ENCODE measurements around the gene MRPS23. TPM values are rescaled to one million over a fixed set of nuclear protein-coding genes. Genes with fewer than 3 reads are reported as not detected.
A peak's percentile ranks its signal among the peaks of the same experiment; 100 is the strongest.

MRPS23 gene
- total and polyA plus RNA-seq, 12 donors = 8.5 to 90.6 (median 36.6) TPM

GRCh38 chr17:57859601-57860413 is 10.0 kb upstream of the MRPS23 start:
- H3K4me1 ChIP-seq (replicated peaks in 1 of 2) = peaks cover 22 to 32% of the 10 kb centered on the region in 2 donors
- intact Hi-C loops (cut with DNase I) = loop anchor here (5.0 to 10.0 kb wide), 2 partner anchors 137 to 255 kb away; no protein-coding TSS in a partner anchor
- no peaks in the 10 kb centered on the region for H3K9me3 ChIP-seq (replicated peaks in 1 of 3)
- H3K36me3 ChIP-seq (replicated peaks in 1 of 2) = no peaks in the 10 kb centered on the region
- no peaks in the 10 kb centered on the region for H3K27me3 ChIP-seq
- TF ChIP-seq POLR2A (IDR thresholded peaks at IDR 0.05) (no peak), CTCF (IDR thresholded peaks at IDR 0.05) (no peak)
- WGBS, 4 donors = 48 to 53% (median 52%) methylated on average over 13 of the region's 13 CpGs
- no peak for DNase-seq
- peak overlapping the region in 4 of 5 donors; percentile 26 to 95 (median 56) for H3K27ac ChIP-seq
- no peak overlapping the region for H3K4me3 ChIP-seq

DNA sequence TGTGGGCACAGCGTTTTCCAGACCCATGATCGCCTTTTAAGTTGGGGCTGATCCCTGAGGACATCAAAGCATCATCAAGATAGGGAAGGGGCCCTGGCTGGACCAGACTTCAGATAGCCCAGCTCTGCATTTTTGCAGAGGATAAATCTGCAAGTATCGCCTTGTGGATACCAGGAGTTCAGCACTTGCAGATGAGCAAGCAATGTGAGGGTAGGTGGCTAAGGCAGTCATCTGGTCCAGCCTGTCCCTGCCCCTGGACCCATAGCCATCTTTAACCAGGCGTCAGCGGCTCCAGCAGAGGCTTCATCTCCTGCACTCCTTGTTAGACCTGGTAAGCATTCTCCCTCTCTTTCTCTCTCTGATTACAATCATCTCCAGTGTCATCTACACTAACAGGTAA is 9.0 kb upstream of the MRPS23 start:
- TF ChIP-seq POLR2A (IDR thresholded peaks at IDR 0.05) = no peak
- no peak for TF ChIP-seq CTCF (IDR thresholded peaks at IDR 0.05)
- Histone ChIP-seq H3K4me1 (replicated peaks in 1 of 2) (peaks cover 22 to 38% of the 10 kb centered on the region in 2 donors), H3K9me3 (replicated peaks in 1 of 3) (no peaks in the 10 kb centered on the region), H3K4me3 (no peak overlapping the region), H3K27me3 (no peaks in the 10 kb centered on the region), H3K36me3 (replicated peaks in 1 of 2) (no peaks in the 10 kb centered on the region), H3K27ac (no peak overlapping the region)
- no peak for DNase-seq
- intact Hi-C loops (cut with DNase I) = loop anchor here in 1 of 2 donors (5.0 kb wide), 1 partner anchor 138 kb away; no protein-coding TSS in a partner anchor
- 68 to 88% (median 87%) methylated on average over 4 to 5 of the region's 5 CpGs for whole genome bisulfite sequencing, 4 donors

GRCh38 chr17:57856792-57857620 is 7.2 kb upstream of the MRPS23 start:
- TF ChIP-seq CTCF (IDR thresholded peaks at IDR 0.05) (no peak), POLR2A (IDR thresholded peaks at IDR 0.05) (no peak)
- Histone ChIP-seq H3K27ac (no peak overlapping the region), H3K9me3 (replicated peaks in 1 of 3) (no peaks in the 10 kb centered on the region), H3K27me3 (no peaks in the 10 kb centered on the region), H3K4me3 (no peak overlapping the region), H3K4me1 (replicated peaks in 1 of 2) (peaks cover 22 to 50% of the 10 kb centered on the region in 2 donors), H3K36me3 (replicated peaks in 1 of 2) (no peaks in the 10 kb centered on the region)
- no peak for DNase-seq
- 64 to 71% (median 69%) methylated on average over 6 to 10 of the region's 10 CpGs for WGBS, 4 donors
- intact Hi-C loops (cut with DNase I) = loop anchor here in 1 of 2 donors (5.0 kb wide), 1 partner anchor 140 kb away; no protein-coding TSS in a partner anchor
